Midbrain (tissue), 1 donor: Measurements from ENCODE around the gene PRXL2B.
"Not testable (repeated sequence)": the region's sequence is repeated elsewhere in the genome, so short reads cannot be mapped to it uniquely, and the experiment has no call there.

ENCODE experiments used
- DNase-seq: peaks from one replicate; lab custom pipeline; 2025; lab: John Stamatoyannopoulos, UW

Gene PRXL2B

DNA sequence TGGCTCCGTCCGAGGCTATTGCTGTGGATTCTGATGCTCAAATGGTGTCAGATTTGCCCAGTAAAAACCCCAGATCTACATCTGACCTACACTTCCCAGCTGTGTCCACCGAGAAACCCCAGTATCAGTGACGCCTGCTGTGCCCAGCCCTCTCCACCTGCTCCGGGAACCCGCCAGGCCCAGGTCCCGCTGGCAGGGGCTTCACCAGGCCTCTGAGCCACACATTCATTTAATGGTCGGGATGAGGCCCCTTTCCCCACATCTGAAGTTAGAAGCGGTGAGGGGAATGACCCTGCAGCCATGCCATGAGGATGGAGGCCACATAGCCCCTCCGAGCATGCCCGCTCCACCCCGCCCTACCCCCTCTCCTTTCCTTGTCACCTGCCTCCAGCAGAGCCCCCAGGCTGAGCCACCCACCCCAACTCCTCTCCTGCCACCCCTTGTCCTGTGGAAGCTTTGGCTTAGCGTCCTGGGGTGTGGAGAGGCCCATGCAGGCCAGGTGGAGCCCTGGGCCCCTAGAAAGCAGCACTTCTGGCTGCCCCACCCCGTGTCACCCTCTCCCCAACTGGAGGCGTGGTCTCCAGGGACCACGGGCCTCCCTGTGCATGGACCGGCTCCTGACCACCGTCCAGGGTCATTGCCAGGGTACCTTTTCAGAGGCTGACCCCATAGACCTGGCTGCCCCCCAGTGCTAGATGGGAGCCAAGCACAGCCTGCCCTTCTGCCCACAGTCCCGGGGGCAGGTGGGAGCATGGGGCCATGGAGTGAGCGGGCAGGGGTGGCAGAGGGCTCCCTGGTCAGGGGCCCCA is 22.4 kb upstream of the PRXL2B start:
- DNase-seq = no peak

DNA sequence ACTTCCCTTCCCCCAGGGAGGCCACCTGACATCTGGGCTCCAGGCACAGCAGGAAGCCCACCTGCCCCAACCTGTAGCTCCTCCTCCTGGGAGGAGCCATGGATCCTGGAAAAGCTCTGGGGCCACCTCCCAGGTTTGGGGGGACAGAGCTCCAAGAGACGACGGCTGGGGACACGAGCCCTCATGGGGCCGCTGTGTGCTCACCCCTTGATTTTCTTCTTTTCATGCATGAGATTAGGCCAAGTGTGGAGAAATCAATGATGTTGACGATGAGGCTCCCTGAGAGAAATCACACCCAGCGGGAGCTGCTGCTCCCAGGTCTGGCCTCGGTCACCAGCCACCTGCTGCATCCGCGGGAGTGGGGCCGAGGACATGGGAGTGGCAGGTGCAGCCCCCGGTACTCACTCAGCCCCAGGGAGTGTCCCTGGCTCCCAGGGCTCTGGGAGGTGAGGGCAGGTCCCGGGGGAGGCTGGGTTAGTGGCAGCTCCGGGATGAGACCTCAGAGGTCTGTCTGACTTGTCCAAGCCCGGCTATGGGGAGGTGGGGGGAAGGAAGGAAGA is 21.7 kb upstream of the PRXL2B start:
- no peak for DNase-seq

DNA sequence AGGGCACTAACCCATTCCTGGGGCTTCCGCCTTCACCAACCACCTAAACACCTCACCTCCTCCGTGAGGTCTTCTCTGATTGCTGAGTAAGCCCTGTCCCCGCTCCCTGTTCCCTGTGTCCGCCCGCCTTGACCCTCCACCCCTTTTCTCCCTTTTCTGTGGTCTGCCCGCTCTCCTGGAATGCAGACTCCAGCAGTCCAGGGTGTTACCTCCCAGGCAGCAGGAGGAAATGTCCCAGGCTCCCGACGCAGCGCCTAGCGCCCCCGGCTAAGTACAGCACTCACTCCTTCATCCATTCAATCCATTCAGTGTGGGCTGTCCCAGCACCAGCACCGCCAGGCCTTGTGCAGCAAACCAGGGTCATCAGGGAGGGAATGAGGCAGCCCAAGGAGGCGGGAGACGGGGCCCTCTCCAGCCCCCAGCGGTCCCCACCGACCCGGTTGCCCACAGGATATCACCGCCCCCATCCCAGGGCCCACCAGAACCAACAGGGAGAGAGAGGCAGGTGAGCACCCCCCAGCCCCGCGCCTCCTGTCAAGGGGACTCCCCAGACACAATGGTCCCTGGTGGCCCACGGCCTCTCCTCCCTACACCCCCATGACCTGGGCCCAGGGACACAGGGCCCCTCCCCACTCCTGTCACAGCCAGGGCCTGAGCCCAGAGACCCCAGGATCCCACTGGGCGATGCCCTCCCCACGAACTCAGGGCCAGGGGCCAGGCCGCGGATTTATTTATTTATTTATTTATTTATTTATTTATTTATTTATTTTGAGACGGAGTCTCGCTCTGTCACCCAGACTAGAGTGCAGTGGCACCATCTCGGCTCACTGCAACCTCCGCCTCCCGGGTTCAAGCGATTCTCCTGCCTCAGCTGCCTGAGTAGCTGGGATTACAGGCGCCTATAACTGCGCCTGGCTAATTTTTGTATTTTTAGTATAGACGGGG is 20.2 kb upstream of the PRXL2B start:
- DNase-seq = no peak

DNA sequence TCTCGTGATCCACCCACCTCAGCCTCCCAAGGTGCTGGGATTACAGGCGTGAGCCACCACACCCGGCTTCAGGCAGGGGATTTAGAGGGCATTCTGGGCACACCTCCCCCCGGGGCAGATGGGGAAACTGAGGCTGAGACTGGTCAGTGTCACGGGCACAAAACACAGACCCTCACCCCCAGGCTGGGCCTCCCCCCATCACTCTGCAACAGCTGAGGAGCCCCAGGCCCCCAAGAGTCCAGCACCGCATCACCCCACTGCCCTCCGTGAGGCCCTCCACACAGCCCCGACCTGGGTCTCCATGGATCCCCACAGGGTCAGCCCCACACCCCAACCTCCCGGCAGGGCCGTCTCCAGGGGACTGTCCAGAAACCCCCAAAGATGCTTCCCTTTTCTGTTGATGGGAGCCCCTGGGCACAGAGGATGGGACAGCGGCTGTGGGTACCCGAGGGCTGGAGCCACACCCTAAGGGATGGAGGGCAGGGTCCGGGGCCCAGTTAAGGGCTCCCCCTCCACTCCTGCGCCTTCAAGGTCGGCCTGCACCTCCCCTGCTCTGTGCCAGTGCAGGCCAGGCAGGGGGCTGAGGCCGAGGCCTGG is 19.4 kb upstream of the PRXL2B start:
- no peak for DNase-seq

DNA sequence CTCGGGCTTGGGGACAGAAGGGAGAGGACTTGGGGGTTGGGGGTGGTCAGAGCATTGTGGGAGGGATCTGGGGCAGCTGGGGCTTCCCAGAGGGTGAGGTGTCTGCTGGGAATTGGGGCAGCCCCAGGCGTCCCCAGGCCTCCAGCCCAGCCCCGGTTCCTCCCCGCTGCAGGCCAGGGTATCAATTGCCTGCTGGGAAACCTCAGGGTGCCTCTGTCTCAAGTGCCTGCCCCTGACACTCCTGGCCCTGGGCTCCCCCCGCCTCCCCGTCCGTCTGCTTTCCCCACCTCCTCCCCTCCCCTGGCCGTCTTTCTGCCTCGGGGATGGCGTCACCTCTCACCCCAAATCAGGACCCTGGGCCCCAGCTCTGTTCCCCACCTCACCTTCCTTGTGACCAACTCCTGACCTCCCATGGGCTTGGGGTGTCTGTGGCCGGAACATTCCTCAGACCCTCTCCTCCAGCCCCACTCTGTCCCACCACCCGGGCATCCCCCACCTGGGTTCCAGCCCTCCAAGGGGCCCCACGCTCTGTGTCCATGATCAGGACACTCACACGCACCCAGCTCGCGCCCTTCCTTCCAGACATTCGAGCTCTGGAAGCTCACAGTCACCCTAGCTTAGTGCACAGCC is 18.3 kb upstream of the PRXL2B start:
- DNase-seq = not testable (repeated sequence)

DNA sequence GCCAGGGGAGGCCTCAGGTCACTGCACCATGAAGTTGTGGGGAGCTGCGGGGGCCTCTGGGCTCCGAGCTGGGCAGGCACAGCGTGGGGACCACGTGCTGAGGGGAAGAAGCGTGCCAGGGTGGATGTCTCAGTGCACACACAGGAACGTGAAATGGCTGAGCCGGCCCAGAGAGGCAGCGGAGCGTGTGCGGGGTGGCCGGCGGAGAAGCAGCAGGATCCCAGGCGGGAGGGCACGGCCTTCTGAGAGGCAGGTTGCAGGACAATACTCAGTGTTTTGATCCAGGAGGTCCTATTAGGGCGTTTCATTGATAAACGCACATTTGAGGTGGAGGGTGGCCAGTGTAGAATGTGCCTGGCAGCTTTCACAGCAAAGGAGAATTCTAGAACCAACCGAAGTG is 17.5 kb upstream of the PRXL2B start:
- no peak for DNase-seq

DNA sequence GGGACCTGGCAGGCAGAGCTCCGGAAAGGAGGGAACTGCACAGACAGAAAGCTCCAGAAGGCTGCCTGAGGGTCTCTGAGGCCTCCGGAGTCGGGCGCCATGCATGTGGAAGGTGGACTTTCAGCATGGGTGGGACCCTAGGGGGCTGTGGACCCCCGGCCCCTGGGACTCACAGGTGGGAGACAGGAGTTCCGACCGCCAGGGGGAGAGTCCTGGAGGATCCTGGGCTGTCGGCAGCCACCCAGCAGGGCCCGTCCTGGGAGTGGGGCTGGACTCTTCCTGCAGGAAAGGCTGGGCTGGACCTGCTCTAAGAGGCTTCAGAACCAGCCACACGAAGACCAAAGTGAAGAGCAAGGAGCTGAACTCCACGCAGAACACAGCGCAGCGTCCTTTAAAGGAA is 16.9 kb upstream of the PRXL2B start:
- DNase-seq = not testable (repeated sequence)

DNA sequence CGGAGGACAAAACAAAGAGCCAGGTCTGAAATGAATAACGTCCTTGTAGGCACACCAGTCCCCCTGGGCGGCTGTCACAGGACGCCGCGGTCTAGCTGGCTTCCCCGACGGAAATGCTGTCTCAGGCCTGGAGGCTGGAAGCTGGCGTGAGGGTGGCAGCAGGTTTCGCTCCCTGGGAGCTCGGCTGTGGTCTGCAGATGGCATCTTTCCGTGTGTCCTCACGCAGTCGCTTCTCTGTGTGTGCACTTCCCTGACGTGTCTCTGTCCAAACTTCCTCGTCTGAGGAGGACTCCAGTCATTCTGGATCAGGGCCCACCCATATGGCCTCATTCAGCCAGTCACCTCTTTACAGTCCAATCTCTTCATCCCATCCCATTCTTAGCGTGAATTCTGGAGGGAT is 16.2 kb upstream of the PRXL2B start:
- DNase-seq = no peak

DNA sequence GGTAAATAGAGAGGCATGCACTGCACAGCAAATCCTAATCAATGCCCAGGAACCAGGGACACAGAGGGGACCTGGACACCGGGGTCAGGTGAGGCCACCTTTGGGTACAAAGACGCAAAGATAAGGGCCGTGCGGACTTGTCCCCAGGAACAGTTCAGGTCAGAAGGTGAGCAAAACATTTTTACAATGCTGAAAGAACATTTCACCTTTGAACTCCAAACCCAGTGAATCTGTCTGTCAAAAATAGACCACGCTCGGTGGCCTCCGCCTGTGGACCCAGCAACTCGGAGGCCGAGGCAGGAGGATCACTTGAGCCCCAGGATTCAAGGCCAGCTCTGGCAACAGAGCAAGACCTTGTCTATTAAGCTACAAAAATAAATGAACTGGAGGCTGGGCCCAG is 15.2 kb upstream of the PRXL2B start:
- no peak for DNase-seq

DNA sequence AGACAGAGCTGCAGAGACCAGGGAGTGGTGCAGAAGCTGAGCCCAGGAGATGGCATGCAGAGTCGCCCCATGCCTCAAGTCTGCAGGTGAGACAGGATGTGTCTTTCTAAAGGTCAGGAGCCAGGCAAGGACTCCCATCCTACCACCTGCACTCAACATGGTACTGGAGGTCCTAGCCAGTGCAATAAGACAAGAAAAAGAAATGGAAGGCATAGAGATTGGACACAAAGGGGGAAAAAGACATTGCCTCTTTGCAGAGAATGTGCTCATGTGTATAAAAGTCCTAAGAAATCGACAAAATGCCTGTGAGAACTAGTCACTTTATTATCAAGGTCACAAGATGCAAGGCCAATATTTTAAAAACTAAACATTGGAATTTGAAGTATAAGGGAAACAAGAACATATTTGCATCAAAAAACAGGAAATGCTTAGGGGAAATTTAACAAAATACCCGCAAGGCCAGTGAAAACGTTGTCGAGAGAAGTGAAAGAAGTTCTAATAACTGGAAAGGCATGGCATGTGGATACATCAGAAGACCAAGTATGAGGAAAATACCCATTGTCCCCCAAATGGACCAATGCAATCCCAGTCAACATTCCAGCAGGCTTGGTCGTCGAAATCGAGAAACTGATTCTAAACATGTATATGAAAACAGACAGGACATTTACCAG is 13.2 kb upstream of the PRXL2B start:
- DNase-seq = no peak

DNA sequence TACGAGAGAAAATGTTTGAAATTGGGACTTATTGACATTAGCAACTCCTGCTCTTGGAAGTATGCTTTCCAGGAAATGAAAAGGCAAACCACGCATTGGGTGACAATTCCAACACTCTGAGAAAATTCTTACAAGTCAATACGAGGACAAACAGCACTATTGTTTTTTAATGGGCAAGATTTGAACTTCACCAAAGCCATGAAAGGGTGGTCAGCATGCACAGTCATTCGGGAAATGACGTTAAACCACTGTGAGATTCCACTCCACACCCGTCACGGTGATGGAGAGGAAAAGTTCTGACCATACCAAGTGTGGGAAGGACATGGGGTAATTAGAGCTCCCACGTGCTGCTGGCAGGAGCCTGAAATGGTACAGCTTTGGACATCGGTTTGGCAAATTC is 12.2 kb upstream of the PRXL2B start:
- no peak for DNase-seq

DNA sequence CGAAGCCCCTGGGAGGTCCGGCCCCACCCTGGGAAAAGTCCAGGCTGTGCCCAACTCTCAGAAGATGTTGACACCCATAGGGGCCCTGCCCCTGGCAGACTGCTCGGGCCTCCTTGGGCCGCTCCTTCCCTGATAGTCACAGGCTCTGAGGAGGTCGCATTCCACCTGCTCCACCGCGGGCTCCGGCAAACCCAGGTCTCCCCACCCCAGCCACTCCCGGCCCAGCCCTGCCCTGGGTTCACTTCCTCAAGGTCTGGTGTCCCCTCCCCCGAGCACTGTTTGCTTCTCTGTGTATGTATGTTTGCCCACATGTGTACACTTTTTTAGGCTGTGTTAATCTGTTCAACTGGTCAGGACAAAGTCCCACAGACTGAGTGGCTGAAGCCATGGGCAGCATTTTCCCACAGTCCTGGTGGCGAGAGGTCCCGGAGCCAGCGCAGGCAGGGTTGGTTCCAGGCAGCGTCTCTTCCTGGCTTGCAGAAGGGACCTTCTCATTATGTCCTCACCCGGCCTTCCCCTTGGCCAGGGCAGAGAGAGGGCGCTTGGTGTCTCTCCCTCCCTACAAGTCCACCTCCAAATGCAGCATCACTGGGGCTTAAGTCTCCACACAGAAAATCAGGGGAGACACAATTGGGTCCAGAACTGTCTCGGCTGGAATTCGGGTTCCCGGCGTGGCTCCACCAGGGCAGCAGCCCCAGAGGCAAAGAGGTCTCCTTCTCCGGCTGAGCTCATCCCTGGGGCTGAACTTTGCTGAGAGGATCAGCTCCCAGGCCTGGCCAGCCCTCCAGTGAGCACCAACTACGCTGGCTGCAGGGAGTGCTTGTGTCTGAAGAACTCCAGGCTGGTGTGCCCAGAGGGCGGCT is 10.5 kb upstream of the PRXL2B start:
- no peak for DNase-seq

DNA sequence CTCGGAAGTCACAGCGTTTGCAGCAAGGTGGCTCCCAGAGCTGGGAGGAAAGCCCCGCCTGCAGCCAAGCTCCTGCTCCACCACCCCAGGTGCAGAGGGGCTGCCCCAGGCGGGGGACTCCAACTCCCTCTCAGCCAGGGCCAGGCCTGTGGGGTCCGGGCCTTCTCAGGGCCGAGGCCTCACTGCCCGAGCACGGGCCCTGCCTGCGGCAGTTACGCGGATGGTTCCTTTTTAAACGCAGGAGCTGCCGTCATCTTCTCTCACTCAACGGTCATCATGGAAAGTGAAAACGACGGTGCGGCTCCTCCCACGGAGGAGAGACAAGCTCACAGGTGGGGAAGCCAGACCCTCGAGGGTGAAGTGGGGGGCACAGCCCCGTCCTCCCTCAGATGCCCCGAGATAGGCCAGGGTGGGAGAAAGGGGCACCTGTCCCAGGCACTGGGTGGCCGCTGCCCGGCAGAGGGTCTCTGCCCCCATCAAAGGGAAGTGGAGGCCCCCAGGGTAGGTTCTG is 9.0 kb upstream of the PRXL2B start:
- not testable (repeated sequence) for DNase-seq

DNA sequence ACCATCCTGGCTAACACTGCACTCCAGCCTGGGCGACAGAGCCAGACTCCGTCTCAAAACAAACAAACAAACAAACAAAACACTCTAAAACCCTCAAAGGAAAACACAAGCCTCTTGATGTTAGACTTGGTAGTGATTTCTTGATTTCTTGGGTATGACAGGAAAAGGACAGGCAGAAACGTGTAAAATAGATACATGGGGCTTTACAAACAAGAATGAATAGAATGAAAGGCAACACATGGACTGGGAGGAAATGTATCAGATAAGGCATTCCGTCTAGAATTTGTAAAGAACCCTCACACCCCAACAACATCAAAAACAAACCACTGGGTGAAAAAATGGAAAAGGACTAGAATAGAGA is 7.8 kb upstream of the PRXL2B start:
- no peak for DNase-seq

DNA sequence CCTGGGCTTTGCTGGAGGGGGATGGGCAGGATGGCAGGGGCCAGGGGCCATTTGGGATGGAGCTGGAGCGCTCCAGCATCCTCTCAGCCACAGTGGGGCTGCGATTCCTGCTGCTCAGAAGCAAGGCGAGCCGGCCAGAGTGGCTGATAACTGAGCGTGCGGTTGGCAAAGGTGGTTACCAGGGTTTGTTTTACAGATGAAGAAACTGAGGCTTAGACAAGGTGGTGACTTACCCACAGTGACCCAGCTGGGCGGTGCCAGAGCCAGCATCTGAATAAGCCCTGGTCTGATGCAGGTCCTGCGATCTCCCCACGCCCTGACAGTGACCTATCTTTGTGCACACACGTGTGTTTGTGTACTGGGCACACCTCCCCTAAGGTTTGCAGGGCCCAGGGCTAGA is 5.9 kb upstream of the PRXL2B start:
- DNase-seq = no peak

DNA sequence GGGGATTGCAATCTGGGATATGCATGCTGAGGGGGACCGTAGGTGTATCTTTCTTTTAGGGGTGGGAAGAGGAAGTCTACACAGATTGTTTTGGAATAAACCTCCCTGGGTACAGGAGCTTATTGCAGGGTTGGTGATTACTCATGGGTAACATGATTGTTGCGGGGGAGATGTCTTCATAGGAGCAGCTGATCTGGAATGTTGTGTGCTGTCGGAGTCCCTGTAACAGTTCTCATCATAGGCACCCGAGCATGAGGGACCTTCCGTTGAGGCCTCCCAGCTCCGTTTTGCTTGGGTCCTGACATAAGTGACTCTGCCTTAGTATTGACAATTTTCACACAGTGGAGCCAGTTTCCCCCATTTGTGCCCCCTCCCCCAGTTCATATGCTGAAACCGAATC is 4.2 kb upstream of the PRXL2B start:
- no peak for DNase-seq

DNA sequence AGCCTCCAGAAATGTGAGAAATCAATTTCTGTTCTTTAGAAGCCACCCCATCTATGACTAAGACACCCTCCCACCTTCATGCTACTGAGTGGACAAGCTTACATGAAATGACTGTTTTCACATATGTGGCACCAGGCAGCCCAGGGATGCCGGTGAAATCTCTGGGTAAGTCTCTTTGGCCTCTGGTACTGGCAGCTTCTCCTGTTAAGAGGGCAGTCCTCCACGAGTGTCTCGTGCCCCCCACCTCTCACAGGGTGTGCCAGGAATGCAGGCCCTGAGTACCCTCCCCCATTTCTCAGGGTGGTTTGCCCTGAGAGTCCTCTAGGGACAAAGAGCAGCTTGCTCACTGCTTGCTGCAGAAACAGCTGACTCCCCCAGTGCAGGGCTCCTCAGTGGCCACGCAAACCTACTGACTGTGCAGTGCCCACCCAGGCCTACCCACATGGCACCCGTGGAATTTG is 3.2 kb upstream of the PRXL2B start:
- no peak for DNase-seq

DNA sequence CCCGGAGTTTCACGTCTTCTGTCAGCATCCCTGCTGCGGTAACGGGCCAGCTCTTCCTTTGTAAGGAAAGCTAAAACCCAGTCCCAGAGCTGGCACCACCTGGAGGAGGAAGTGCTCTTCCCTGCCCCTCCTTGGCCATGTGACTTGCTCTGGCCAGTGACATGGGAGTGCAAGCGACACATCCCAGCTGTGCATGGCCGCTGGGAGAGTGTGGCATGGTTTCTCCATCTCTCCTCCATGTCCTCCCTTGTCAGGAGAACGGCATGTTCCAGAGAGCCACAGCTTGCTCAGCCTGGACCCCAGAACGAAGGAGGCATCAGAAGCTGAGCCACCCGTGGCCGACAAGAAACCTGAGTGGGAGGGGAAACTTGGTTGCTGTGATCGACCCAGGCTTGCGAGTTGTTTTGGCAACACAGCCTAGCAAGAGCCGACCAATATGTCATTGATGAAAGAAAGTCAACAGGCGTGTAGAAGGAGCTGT is 2.7 kb upstream of the PRXL2B start:
- DNase-seq = no peak

DNA sequence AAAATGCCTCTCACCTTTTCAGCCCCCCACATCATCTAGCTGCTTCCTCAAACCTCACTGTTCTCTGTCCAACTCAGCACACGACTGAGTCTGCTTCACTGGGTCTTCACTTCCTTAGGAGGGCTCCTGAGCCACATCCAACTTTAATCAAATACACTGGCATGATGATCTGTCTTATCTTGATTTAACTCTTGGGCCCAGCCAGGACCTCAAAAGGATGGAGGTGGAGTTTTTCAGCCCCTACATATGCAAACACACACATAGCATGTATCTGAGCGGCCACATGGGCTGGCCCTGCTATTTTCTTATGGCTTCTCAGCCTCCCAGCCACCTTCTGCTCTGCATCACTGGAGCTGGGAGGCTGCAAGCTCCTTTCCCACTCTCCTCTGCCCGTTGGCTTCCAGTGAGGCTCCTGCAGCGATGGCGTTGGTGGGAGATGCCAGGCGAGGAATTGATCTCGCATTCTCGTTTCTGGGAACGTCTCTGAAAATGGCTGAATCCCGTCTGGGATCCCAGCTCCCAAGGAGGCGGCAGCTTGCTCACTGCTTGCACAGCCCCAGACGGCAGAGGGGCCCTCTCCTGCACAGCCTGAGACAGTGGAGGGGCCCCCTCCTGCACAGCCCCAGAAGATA is 1.8 kb upstream of the PRXL2B start:
- DNase-seq = no peak
